ENCODE results near the gene MAP3K14.

Gene MAP3K14

GRCh38 chr17:45282683-45283644 is 33.9 kb downstream of the MAP3K14 start:
- peak in 1 of 2 experiments; percentile 33 for DNase-seq
- no peak for TF ChIP-seq POLR2A (IDR thresholded peaks at IDR 0.05; ENCODE audit: low read length)
- TF ChIP-seq GATA1 (IDR thresholded peaks at IDR 0.05; ENCODE audit: low read depth, low read length) = no peak

GRCh38 chr17:45279898-45280297 is 36.9 kb downstream of the MAP3K14 start:
- TF ChIP-seq GATA1 (IDR thresholded peaks at IDR 0.05; ENCODE audit: low read depth, low read length) (no peak), POLR2A (IDR thresholded peaks at IDR 0.05; ENCODE audit: low read length) (no peak)
- no peak for DNase-seq

DNA sequence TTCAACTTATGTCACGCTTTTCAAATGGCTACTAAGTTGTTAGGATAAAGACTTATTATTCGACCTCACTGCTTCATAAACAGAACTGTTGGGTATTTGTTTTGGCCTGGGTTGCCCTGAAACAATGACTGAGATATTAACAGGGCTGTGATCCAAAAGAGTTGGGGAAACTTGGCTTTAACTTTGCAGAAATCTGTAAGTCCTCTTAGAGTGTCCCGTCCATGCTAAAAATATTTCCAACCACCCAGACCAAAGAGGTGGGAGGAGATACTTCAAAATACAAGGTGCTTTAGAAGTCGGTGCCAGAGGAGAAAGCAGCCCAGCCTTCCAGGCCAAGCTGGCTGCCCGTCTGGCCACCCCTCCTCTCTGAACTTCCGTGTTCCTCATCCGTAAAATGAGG is 38.8 kb downstream of the MAP3K14 start:
- TF ChIP-seq POLR2A (IDR thresholded peaks at IDR 0.05; ENCODE audit: low read length) (no peak), GATA1 (IDR thresholded peaks at IDR 0.05; ENCODE audit: low read depth, low read length) (no peak)

DNA sequence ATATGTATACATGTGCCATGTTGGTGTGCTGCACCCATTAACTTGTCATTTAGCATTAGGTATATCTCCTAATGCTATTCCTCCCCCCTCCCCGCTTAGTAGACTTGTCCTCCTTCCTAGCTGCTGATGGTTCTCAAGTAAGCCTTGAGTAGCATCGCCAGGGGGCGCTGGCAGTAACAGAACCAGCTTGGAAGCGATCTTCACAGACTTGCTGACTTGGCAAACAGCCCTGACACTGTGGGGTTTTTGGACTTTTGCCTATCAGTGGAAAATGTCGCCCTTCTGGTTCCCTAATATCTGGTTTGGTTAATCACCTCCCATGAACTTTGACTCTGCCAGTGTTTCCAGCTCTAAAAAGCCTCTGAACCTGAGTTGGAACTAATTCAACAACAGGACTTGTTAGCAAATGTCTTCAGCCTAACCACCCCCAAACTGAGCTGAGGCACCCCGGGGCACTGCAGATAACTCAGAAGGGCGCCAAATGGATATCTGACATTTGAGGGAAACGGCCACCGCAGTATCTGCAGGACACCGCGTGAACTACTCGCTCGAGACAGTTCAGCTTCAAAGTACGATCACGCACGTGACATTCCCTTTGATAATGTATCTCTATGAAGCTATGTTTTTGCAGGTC is 39.5 kb downstream of the MAP3K14 start:
- DNase-seq = peak; percentile 99
- TF ChIP-seq POLR2A (IDR thresholded peaks at IDR 0.05; ENCODE audit: low read length) = no peak
- peak; percentile 62 for TF ChIP-seq GATA1 (IDR thresholded peaks at IDR 0.05; ENCODE audit: low read depth, low read length)

More for the DNA sequence above, 38.8 kb downstream of the MAP3K14 start:
- DNase-seq = no peak

DNA sequence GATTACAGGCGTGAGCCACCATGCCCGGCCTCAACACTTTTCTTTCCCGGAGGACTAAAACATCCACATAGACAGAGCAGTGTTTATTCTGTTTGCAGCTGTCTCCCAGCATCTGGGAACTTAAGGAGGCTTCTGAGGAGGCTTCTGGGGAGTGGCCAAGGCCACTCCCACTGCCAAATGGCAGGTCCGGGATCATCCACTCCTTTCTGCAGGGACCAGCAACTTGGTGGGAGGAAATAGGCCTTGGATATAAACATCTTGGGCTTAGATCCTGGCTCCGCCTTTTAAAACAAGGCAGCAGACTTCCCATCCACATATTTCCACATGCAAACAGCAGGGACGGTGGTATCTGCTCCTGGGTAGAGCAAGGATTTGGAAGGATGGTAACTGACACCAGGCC is 40.8 kb downstream of the MAP3K14 start:
- no peak for TF ChIP-seq POLR2A (IDR thresholded peaks at IDR 0.05; ENCODE audit: low read length)
- no peak for TF ChIP-seq GATA1 (IDR thresholded peaks at IDR 0.05; ENCODE audit: low read depth, low read length)
- DNase-seq = no peak

DNA sequence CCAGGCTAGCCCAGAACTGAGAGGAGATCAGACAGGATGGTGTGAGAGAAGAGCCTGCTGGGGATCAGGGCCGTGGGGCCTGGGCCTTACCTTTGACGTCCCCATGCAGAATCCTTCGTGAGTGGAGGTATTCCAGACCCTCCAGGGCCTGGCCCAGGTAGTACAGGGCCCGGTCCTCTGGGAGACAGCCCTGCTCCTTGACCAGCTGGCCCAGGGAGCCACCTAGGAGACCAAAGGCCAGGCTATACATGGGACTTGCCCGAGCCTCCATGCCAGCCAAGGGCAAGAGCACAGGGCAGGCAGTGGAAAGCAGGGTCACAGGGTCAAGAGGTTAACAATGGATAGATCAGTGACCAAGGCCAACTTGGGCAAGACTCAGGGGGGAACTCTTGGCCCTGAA is 42.8 kb downstream of the MAP3K14 start:
- no peak for DNase-seq
- TF ChIP-seq GATA1 (IDR thresholded peaks at IDR 0.05; ENCODE audit: low read depth, low read length) = no peak

DNA sequence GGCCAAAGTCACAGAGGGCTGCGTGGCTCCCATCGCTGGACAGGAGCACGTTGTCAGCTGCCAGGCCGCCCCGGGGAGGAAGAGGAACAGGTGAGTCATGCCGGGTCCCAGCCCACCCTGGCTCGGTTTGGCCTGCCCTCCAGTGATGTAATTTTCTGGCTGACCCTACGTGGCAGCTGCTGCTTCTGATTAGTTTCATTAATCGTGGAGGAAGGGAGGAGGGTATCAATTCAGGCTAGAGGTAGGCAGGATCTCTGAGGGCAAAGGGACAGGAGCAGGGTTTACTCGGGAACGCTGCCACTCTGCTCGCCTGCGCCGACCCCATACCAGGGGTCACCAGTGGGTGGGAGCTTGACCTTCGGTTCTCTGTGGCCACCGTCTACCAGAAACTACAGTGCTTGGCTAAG is 43.3 kb downstream of the MAP3K14 start:
- TF ChIP-seq GATA1 (IDR thresholded peaks at IDR 0.05; ENCODE audit: low read depth, low read length) = no peak
- no peak for TF ChIP-seq POLR2A (IDR thresholded peaks at IDR 0.05; ENCODE audit: low read length)
- no peak for DNase-seq

GRCh38 chr17:45271603-45272002 is 45.2 kb downstream of the MAP3K14 start:
- DNase-seq = no peak

GRCh38 chr17:45270828-45271418 is 45.9 kb downstream of the MAP3K14 start:
- TF ChIP-seq POLR2A (IDR thresholded peaks at IDR 0.05; ENCODE audit: low read length) = no peak
- no peak for TF ChIP-seq GATA1 (IDR thresholded peaks at IDR 0.05; ENCODE audit: low read depth, low read length)
- peak; percentile 29 to 51 for DNase-seq

More at GRCh38 chr17:45271603-45272002, 45.2 kb downstream of the MAP3K14 start:
- no peak for TF ChIP-seq GATA1 (IDR thresholded peaks at IDR 0.05; ENCODE audit: low read depth, low read length)
- no peak for TF ChIP-seq POLR2A (IDR thresholded peaks at IDR 0.05; ENCODE audit: low read length)

DNA sequence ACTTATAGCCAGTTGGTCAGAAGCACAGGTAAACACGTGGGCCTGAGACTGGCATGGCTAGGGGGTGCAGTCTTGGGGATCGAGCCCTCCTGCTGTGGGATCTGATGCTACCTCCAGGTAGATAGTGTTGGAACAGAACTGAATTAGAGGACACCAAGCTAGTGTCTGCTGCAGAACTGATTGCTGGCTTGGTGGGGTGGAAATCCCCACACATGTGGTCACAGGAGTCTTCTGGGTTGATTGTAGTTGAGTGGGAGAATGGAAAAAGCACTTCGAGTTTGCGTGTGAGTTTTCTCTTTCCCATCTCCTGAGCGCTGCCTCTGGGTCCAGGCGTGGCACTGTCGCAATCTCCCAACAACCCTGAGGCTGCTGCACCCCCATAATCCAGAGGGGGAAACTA is 46.9 kb downstream of the MAP3K14 start:
- no peak for DNase-seq
- TF ChIP-seq POLR2A (IDR thresholded peaks at IDR 0.05; ENCODE audit: low read length) (no peak), GATA1 (IDR thresholded peaks at IDR 0.05; ENCODE audit: low read depth, low read length) (no peak)

DNA sequence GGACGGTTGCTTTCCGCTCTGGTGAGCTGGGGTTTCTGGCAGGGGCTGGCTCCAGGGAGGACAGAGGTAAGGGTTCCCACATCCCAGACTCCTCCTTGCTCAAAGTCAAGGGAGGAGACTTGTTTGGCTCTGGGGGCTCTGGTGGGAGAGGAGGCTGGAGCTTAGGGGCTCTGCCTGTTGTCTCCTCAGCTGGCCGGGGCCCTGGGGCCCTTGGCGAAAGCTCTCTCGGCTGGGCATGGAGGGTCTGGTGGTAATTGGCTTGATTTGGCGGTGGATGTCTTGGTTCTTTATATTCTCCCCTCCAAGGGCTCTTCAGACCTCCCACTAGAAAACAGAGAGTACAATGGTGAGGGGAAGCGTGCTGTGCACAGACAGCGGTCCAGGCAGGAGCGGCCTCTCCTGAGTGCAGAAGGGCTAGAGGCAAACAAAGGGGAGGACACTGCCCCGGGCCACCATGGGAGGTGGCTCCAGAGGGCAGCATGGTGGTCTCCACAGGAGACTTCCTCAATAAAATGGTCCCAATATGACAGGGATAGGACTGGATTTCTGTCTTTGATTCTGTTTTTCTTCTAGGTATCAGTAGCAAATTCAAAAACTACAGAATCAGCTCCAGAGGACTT is 49.3 kb downstream of the MAP3K14 start:
- no peak for DNase-seq
- no peak for TF ChIP-seq POLR2A (IDR thresholded peaks at IDR 0.05; ENCODE audit: low read length)
- TF ChIP-seq GATA1 (IDR thresholded peaks at IDR 0.05; ENCODE audit: low read depth, low read length) = no peak

- TF ChIP-seq POLR2A (IDR thresholded peaks at IDR 0.05; ENCODE audit: low read length) (no peak), GATA1 (IDR thresholded peaks at IDR 0.05; ENCODE audit: low read depth, low read length) (no peak)
- DNase-seq = no peak
These were observed 50.4 kb downstream of the MAP3K14 start for GRCh38 chr17:45266372-45266926.

- DNase-seq = no peak
- TF ChIP-seq GATA1 (IDR thresholded peaks at IDR 0.05; ENCODE audit: low read depth, low read length) (no peak), POLR2A (IDR thresholded peaks at IDR 0.05; ENCODE audit: low read length) (no peak)
These were observed 51.0 kb downstream of the MAP3K14 start for GRCh38 chr17:45265821-45266220.
